Astrocyte of the cerebellum (primary cell): Measurements from ENCODE around the gene PEAK3.
A peak's percentile ranks its signal among the peaks of the same experiment; 100 is the strongest.

Experiments used
- DNase-seq: peaks from one replicate; pipeline ENCODE4 v3.0.0-alpha.2; 2011; ENCODE audit warnings: low read depth
- H3K4me3 ChIP-seq: 2 replicates; pipeline ENCODE4 v1.5.1; 2011; ENCODE audit warnings: mild to moderate bottlenecking, low read depth, low read length, moderate library complexity
- in situ Hi-C: cut with HindIII; loops from 2 replicates; pipeline ENCODE4 v1.10.0; 2017; ENCODE audit warnings: low sequenced_read_pairs
- TF ChIP-seq, protein P1 (sequence below): IDR thresholded peaks from 2 replicates; pipeline ENCODE4 v1.5.1; 2012; ENCODE audit warnings: low read length, low read depth, moderate library complexity, mild to moderate bottlenecking; ENCODE audit errors: missing control alignments

Gene PEAK3

DNA sequence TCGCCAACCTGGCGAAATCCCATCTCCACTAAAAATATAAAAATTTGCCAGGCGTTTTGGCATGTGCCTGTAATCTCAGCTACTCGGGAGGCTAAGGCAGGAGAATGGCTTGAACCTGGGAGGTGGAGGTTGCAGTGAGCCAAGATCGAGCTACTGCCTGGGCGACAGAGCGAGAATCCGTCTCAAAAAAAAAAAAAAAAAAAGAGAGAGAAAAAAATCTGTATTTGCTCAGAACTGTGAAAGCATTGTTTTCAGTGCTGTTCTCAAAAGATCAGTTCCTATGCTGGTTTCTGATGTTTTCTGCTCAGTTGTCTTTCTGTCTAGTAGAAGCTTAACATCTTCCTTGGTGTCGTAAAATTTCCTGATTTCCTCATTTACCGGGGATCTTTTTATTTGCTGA lies 42.8 kb downstream of the PEAK3 start:
- in situ Hi-C loops, result loop anchor here (5.0 kb wide), 2 partner anchors 52 to 88 kb away; partner anchors contain the start of genes LSM7 and SPPL2B
- TF ChIP-seq, protein P1, sequence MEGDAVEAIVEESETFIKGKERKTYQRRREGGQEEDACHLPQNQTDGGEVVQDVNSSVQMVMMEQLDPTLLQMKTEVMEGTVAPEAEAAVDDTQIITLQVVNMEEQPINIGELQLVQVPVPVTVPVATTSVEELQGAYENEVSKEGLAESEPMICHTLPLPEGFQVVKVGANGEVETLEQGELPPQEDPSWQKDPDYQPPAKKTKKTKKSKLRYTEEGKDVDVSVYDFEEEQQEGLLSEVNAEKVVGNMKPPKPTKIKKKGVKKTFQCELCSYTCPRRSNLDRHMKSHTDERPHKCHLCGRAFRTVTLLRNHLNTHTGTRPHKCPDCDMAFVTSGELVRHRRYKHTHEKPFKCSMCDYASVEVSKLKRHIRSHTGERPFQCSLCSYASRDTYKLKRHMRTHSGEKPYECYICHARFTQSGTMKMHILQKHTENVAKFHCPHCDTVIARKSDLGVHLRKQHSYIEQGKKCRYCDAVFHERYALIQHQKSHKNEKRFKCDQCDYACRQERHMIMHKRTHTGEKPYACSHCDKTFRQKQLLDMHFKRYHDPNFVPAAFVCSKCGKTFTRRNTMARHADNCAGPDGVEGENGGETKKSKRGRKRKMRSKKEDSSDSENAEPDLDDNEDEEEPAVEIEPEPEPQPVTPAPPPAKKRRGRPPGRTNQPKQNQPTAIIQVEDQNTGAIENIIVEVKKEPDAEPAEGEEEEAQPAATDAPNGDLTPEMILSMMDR, result no peak
- no peak for DNase-seq
- peak overlapping the region; percentile 51 for H3K4me3 ChIP-seq

DNA sequence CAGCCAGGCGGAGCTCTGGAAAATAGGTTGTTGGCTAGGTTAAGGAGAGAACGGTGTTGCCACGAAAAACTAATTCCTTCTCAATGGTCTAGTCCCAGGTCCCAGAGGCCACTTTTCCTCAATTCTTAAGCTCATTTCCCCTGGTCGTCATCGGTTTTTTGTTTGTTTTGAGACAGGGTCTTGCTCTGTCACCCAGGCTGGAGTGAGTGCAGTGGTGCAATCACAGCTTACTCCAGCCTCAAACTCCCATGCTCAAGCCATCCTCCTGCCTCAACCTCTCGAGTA lies 44.2 kb downstream of the PEAK3 start:
- TF ChIP-seq, protein P1, result no peak
- peak overlapping the region; percentile 70 for H3K4me3 ChIP-seq
- in situ Hi-C loops, result loop anchor here (5.0 kb wide), 2 partner anchors 51 to 89 kb away; partner anchors contain the start of genes LSM7 and SPPL2B
- no peak for DNase-seq

DNA sequence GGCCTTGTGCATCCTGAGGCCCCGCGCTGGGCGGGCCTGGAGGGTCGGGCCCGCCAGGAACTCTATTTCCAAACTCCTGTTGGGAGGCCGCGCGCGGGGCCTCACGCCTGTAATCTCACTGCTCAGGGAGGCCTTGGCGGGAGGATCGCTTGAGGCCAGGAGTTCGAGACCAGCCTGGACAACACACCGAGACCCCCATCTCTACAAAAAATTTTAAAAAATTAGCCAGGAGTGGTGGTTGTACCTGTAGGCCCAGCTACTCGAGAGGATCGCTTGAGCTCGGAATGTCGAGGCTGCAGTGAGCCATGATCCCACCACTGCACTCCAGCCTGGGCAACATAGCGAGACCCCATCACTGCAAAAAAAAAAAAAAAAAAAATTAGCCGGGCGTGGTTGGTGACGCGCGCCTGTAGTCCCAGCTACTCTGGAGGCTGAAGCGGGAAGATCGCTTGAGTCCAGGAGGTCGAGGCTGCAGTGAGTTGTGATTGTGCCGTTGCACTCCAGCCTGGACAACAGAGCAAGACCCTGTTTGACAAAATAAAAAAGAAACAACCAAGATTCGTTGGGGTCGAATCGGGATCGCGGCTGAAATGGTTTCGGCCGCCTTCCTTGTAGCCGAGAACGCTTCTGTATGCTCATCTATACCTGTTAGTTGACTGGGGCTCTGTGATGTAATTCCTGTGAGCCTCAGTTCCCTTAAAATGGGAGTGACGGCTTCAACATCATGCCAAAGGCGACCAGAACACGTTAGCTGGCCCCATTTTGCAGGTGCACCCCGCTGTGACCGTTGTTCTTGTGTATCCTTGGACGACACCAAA lies 44.7 kb downstream of the PEAK3 start:
- in situ Hi-C loops, result loop anchor here (5.0 kb wide), 2 partner anchors 50 to 90 kb away; partner anchors contain the start of genes LSM7 and SPPL2B
- DNase-seq, result no peak
- TF ChIP-seq, protein P1, result no peak
- H3K4me3 ChIP-seq, result peak overlapping the region; percentile 70

DNA sequence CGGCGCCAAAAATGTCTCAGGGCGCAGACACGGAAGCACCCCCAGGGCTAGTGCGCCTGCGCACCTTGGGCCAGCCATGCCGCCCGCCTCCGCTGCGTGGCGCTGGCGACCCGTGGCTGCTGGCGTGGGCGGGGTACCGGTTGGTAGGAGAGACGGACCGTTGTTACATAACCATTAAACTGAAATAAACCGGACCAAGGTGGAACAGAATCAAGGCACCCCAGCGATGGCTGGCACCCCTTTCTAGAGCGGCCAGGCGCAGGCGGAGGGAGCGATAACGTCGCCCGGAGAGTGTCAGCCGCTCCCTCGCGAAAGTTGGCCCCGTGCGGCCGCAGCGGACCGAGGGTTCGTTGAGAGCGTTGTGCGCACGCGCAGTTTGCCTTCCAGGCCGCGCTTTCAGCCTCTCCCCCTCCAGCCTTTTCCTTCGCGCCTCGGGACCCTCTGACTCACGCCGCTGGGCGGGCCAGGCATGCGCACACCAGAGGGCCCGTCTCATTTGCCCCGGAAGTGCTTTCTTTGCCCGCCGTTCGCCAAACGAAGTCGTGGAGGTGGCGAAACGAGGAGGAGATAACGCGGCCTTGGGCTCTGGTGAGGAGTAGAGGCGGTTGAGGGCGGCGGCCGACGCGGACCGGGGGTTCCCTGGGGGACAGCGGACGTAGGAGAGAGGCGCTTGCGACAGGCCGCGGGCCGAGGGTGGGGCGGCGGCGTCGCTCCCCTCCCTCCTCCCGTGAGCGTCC lies 45.5 kb downstream of the PEAK3 start, which contains the start of the genes PLEKHJ1 and SF3A2:
Gene PLEKHJ1, minus strand, starts transcription at position 16 of the 737 bp plus-strand sequence. CDS start 81 bp downstream, outside the sequence.
Gene SF3A2, plus strand, starts transcription at position 511 of the 737 bp plus-strand sequence. CDS start 6,595 bp downstream, outside the sequence.
- in situ Hi-C loops, result loop anchor here (5.0 kb wide), 2 partner anchors 49 to 91 kb away; partner anchors contain the start of genes LSM7 and SPPL2B
- peak within 1 kb of the TSS; percentile 70 for H3K4me3 ChIP-seq
- TF ChIP-seq, protein P1, result peak; percentile 98
- peak; percentile 89 for DNase-seq

DNA sequence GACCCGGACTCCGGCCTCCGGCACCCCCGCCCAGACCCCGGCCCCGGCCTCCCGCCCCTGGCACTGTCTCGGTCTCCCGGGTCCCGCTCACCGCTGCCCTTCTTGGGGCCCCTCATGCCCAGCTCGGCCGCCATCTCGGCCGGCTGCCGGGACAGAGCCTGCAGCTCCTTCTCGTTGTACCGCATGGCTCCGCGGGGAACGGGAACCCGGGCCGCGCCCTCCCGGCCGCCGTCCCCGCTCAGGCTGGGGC lies 46.0 kb downstream of the PEAK3 start:
- in situ Hi-C loops, result loop anchor here (5.0 kb wide), 2 partner anchors 49 to 91 kb away; partner anchors contain the start of genes LSM7 and SPPL2B
- H3K4me3 ChIP-seq, result peak overlapping the region; percentile 70
- DNase-seq, result no peak
- TF ChIP-seq, protein P1, result no peak

DNA sequence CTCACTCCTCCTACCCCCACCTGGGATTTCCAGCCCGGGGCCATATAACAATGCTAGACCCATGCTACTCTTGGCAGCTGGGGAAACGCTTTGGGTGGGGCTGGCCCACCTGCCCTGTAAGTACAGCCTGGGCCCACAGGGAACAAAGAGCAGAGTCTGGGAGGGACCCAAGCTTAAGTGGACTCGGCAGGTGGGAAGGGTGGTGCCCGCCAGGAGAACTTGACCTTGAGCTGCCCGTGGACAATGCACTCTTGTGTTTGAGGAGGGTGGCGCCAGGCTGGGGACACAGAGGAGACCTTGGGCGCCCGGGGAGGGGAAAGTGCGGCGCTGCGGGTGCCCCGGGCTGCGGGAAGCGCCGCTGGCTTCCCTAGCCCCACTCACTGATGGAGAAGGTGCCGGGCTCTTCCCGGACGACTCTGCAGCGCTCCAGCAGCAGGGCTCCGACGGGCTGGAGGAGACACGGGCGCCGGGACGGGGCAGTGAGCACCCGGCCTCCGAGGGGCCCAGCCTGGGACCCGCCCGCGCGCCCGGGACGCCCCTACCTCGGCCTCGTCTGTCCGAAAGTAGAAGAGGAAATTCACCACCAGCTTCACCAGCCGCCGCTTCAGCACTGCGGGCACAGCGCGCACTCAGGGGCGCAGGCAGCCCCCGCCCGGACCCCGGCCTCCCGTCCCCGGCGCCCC lies 46.5 kb downstream of the PEAK3 start:
- in situ Hi-C loops, result loop anchor here (5.0 kb wide), 2 partner anchors 48 to 92 kb away; partner anchors contain the start of genes LSM7 and SPPL2B
- DNase-seq, result no peak
- H3K4me3 ChIP-seq, result peak overlapping the region; percentile 70
- TF ChIP-seq, protein P1, result no peak
